T-helper 17 cell (primary cell): ENCODE results near the gene KATNAL2. TPM values are rescaled to one million over a fixed set of nuclear protein-coding genes. Genes with fewer than 3 reads are reported as not detected.
A peak's percentile ranks its signal among the peaks of the same experiment; 100 is the strongest.

Experiments
- ATAC-seq: fragments of 150-1000 bp; cut with Tn5 transposase; 2 replicates; pipeline ENCODE4 v1.10.0; 2021; ENCODE audit warnings: mild to moderate bottlenecking, moderate library complexity
- DNase-seq, 3 donors: peaks; one replicate each; pipeline versions ENCODE4 v3.0.0 to v3.0.0-alpha.2; 2020 to 2021
- H3K9me3 ChIP-seq: one replicate; pipeline ENCODE4 v1.7.0; 2013; ENCODE audit warnings: low read length, mild to moderate bottlenecking; ENCODE audit not compliant: control insufficient read depth, poor library complexity, severe bottlenecking
- H3K27ac Mint-ChIP-seq: one replicate; pipeline ENCODE4 v1.8.0; 2022; ENCODE audit warnings: mild to moderate bottlenecking, moderate library complexity, mixed read lengths
- H3K27me3 Mint-ChIP-seq: one replicate; pipeline ENCODE4 v1.8.0; 2022; ENCODE audit warnings: mixed read lengths
- H3K36me3 Mint-ChIP-seq: one replicate; pipeline ENCODE4 v1.8.0; 2022; ENCODE audit warnings: low read depth, mixed read lengths
- H3K4me1 Mint-ChIP-seq: one replicate; pipeline ENCODE4 v1.8.0; 2022; ENCODE audit warnings: mild to moderate bottlenecking, mixed read lengths
- H3K4me3 Mint-ChIP-seq: one replicate; pipeline ENCODE4 v1.8.0; 2022; ENCODE audit warnings: mild to moderate bottlenecking, moderate library complexity, mixed read lengths
- total RNA-seq, 4 donors: library from RNA in 2 of 4; stranded (reverse) in 2 of 4; gene quantifications; one replicate each; pipeline ENCODE4 v1.2.3 and lab custom pipeline; 2022 to 2026

Gene KATNAL2
- total RNA-seq, 2 donors from 2014 or later: 0.86 to 0.97 TPM

DNA sequence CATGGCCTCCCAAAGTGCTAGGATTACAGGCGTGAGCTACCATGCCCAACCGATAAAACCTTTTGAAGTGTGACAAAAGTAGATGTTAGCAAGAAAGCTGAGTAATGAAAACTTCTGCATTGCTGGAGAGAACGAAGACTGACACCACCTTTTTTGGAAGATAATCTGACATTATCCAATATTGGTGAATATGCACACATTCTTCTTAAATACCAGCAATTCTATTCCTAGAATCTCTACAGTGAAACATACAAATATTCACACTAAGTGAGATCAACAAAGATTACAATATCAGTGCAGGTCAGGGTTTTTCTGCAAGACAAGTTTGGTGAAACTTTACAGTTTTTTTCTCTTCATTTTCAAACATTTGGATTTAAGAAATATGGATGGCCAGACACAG, 7.9 kb upstream of the KATNAL2 start:
- peaks cover 2% of the 10 kb centered on the region for H3K36me3 Mint-ChIP-seq
- ATAC-seq: no peak

DNA sequence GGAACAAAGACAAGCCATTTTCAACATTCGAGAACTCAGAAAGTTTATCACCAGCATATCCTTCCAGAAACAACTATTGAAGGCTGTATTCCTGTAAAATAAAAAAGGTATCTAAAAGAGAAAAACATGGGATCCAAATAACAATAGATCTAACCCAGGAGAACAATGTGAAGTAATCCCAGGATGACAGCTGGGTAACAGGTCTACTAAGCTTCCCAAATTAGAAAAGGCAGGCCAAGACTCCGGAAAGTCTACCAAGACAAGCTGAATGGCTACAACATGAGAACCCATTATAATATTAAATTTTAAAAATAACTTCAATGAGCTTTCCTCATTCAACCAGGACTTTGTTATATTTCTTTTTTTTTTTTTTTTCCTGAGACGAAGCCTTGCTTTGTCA, 6.5 kb upstream of the KATNAL2 start:
- no peak overlapping the region for H3K4me3 Mint-ChIP-seq
- no peaks in the 10 kb centered on the region for H3K9me3 ChIP-seq
- no peak for DNase-seq
- no peak for ATAC-seq
- H3K27me3 Mint-ChIP-seq: no peaks in the 10 kb centered on the region
- no peaks in the 10 kb centered on the region for H3K36me3 Mint-ChIP-seq
- H3K4me1 Mint-ChIP-seq: peaks cover 17% of the 10 kb centered on the region
- H3K27ac Mint-ChIP-seq: no peak overlapping the region

More for the DNA sequence above, 7.9 kb upstream of the KATNAL2 start:
- no peak for DNase-seq
- Mint-ChIP-seq H3K4me1 (peaks cover 14% of the 10 kb centered on the region), H3K4me3 (no peak overlapping the region), H3K27me3 (no peaks in the 10 kb centered on the region), H3K27ac (no peak overlapping the region)
- H3K9me3 ChIP-seq: no peaks in the 10 kb centered on the region

DNA sequence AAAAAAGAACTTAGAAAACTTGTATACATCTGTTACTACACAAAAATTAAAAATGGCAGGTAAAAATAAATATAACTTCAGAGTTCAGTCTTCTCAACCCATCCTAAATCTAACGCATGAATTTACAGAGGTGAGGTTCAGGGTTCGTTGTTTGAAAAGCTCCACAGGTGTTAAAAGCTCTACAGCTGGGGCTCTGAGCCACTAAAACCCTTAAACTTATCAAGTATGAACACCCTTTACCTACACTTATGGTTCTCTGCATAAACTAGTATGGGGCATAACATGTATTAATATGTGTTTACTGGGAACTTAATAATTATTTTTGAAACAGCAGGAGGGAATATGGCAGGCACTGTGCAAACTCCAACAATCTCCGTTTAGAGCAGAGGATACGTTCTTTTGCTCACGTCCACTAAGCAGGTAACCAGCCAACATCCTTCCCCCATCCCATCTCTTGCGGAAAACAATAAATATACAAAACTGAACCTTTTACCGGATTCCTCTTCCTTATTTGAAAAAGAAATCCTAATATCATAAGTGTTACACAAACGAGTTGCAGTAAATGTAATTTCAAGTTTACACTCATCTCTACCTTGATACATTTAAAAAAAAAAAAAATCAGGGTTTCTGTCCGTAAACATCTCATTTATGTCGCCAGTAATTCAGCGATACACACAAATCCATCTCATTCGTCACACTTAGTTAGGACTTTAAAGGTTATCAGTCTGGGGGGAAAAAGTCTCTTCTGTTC, 1.4 kb upstream of the KATNAL2 start:
- H3K9me3 ChIP-seq: no peaks in the 10 kb centered on the region
- H3K4me3 Mint-ChIP-seq: peak overlapping the region; percentile 88
- H3K36me3 Mint-ChIP-seq: no peaks in the 10 kb centered on the region
- peak overlapping the region; percentile 86 for H3K27ac Mint-ChIP-seq
- no peaks in the 10 kb centered on the region for H3K27me3 Mint-ChIP-seq
- DNase-seq: no peak
- ATAC-seq: no peak
- peaks cover 32% of the 10 kb centered on the region for H3K4me1 Mint-ChIP-seq

GRCh38 chr18:46916551-46917107, 773 bp upstream of the KATNAL2 start:
- ATAC-seq (peak; percentile 48), DNase-seq (no peak)
- Mint-ChIP-seq H3K4me1 (peaks cover 32% of the 10 kb centered on the region), H3K4me3 (peak overlapping the region; percentile 88), H3K27ac (peak overlapping the region; percentile 86), H3K36me3 (no peaks in the 10 kb centered on the region), H3K27me3 (no peaks in the 10 kb centered on the region)
- H3K9me3 ChIP-seq: no peaks in the 10 kb centered on the region

DNA sequence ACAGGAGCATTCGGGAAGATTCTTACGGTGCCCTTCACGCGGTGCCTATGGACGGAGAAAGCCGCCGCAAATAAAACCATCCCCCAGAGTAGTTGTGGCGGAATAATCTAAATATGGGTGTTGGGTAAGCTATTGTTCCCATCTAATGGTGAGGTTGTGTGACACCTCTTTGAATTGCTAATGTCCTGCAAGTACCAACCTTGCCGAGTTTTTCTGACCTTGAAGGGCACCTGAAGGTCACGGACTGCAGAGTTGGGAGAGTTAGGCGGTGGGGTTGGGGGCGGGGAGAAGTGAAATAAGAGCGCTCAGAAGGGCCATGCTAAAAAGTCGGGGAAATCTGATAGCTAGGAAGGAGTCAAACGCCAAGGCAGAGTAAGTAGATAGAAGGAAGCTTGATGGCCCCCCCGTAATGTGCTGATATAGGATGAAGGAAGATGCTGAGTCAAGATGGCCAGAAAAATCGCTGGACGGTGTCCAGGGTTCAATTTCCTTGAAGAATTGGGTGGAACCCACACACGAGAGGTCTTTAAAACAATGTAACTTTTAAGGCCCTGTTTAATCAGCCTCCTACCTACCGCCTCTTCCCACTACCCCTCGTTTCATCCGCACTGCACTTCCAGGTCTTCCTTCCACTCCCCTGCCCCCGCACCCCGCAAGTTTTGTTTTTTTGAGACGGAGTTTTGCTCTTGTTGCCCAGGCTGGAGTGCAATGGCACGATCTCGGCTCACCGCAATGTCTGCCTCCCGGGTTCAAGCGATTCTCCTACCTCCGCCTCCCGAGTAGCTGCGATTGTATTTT, 600 bp downstream of the KATNAL2 start:
- H3K4me1 Mint-ChIP-seq: peaks cover 32% of the 10 kb centered on the region
- peak overlapping the region; percentile 88 for H3K4me3 Mint-ChIP-seq
- ATAC-seq: peak; percentile 22
- peak overlapping the region; percentile 79 for H3K27ac Mint-ChIP-seq
- no peaks in the 10 kb centered on the region for H3K36me3 Mint-ChIP-seq
- no peaks in the 10 kb centered on the region for H3K27me3 Mint-ChIP-seq
- H3K9me3 ChIP-seq: no peaks in the 10 kb centered on the region
- DNase-seq: no peak

GRCh38 chr18:46920067-46920466, 2.7 kb downstream of the KATNAL2 start:
- DNase-seq: no peak
- no peaks in the 10 kb centered on the region for H3K27me3 Mint-ChIP-seq
- H3K4me1 Mint-ChIP-seq: peaks cover 20% of the 10 kb centered on the region
- H3K4me3 Mint-ChIP-seq: no peak overlapping the region
- no peaks in the 10 kb centered on the region for H3K9me3 ChIP-seq
- H3K36me3 Mint-ChIP-seq: no peaks in the 10 kb centered on the region
- H3K27ac Mint-ChIP-seq: no peak overlapping the region
- no peak for ATAC-seq

DNA sequence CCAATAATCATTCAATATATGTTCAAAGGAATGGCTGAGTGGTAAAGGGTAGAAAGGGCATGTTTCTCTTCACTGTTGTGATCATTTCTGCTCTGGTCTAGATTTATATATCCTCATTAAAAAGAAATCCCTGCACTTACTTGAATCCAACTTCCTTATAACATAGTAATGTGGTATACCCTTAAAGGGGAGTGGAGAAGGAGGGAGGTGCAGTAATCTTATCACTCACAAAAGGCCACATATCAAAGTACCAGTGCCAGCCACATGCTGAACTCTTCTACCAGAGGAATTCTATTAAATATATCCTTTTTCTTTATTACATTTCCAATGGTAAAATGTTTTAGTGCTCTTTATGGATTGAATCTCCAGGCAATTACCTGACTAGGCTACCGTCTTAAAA, 3.3 kb downstream of the KATNAL2 start:
- Mint-ChIP-seq H3K4me1 (peaks cover 16% of the 10 kb centered on the region), H3K4me3 (no peak overlapping the region), H3K36me3 (no peaks in the 10 kb centered on the region), H3K27ac (no peak overlapping the region), H3K27me3 (no peaks in the 10 kb centered on the region)
- H3K9me3 ChIP-seq: no peaks in the 10 kb centered on the region
- no peak for ATAC-seq
- no peak for DNase-seq

DNA sequence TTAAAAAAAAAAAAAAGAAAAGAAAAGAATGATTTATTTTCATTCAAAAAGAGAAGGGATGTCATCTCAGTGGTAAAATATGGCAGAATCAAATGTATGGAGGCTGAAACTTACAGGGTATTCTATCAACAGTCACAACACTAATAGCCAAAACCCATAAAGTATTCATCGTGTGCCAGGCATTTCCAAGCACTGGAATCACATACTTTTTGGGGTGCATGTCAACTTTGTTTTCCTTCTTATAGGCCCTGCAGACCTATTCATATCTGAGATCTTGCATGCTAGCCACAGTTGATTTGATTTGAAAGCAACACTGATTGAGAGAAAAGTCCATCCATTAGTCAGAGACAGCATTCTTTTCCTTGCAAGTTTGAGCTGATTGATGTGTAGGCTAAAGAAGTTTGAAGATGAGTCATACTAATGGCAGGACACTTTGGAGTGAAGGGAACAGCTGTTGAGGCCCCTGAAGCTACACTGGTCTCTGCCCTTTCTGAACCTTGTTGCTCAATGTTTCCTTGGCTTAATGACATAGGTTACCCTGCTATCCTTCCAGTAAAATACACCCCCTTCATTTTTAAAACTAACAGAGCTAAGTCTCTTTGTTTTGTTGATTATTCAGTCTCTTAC, 22.0 kb downstream of the KATNAL2 start:
- H3K4me1 Mint-ChIP-seq: peaks cover 5% of the 10 kb centered on the region
- DNase-seq: no peak
- peaks cover 2% of the 10 kb centered on the region for H3K36me3 Mint-ChIP-seq
- ATAC-seq: no peak
- no peak overlapping the region for H3K4me3 Mint-ChIP-seq
- H3K27ac Mint-ChIP-seq: no peak overlapping the region
- peaks cover 12% of the 10 kb centered on the region for H3K27me3 Mint-ChIP-seq
- H3K9me3 ChIP-seq: no peaks in the 10 kb centered on the region

GRCh38 chr18:46939998-46940571, 22.7 kb downstream of the KATNAL2 start:
- Mint-ChIP-seq H3K4me3 (no peak overlapping the region), H3K27ac (no peak overlapping the region), H3K27me3 (peaks cover 13% of the 10 kb centered on the region), H3K36me3 (peaks cover 2% of the 10 kb centered on the region), H3K4me1 (peaks cover 3% of the 10 kb centered on the region)
- no peaks in the 10 kb centered on the region for H3K9me3 ChIP-seq
- ATAC-seq (no peak), DNase-seq (no peak)

GRCh38 chr18:46942646-46943045, 25.2 kb downstream of the KATNAL2 start:
- DNase-seq (no peak), ATAC-seq (no peak)
- Mint-ChIP-seq H3K27me3 (peaks cover 16% of the 10 kb centered on the region), H3K4me1 (peaks cover 2% of the 10 kb centered on the region), H3K36me3 (peaks cover 4% of the 10 kb centered on the region), H3K4me3 (no peak overlapping the region), H3K27ac (no peak overlapping the region)
- no peaks in the 10 kb centered on the region for H3K9me3 ChIP-seq

DNA sequence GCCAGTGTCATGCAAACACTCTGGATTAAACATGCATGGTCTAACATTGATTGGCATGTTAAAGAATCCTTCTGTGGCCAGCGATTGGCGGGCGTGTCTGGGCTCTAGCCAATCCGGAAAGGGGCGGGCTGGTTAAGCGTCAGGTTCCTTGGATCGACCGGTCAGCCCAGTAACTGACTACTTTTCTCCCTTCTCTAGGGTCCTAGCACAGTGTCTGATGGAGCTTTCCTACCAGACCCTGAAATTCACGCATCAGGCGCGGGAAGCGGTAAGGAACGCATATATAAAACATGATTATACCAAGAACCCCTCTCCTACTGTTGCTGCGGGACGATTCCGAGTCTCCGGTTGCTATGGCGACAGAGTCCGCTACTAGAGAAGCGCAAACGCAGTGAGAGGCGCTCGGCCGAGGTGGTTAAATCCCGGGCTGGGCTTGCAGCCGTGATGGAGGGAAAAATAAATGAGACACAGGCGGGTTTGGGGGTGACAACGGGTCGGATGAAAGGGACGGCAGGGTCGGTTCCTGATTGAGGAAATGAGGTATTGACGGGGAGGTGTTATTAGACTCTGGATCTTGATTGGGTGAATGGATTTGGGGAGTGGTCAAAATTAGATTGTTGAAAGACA, 29.4 kb downstream of the KATNAL2 start:
- Mint-ChIP-seq H3K36me3 (peaks cover 4% of the 10 kb centered on the region), H3K27ac (no peak overlapping the region), H3K27me3 (peaks cover 31% of the 10 kb centered on the region), H3K4me1 (peaks cover 2% of the 10 kb centered on the region), H3K4me3 (no peak overlapping the region)
- H3K9me3 ChIP-seq: no peaks in the 10 kb centered on the region
- ATAC-seq (peak; percentile 89), DNase-seq (peak in 1 of 3 donors; percentile 12)

GRCh38 chr18:46950064-46950656, 32.8 kb downstream of the KATNAL2 start:
- H3K4me3 Mint-ChIP-seq: no peak overlapping the region
- peaks cover 19% of the 10 kb centered on the region for H3K27me3 Mint-ChIP-seq
- no peak overlapping the region for H3K27ac Mint-ChIP-seq
- no peak for ATAC-seq
- H3K9me3 ChIP-seq: no peaks in the 10 kb centered on the region
- peaks cover 2% of the 10 kb centered on the region for H3K36me3 Mint-ChIP-seq
- DNase-seq: no peak
- H3K4me1 Mint-ChIP-seq: peaks cover 2% of the 10 kb centered on the region
